SK-N-SH treated with all-trans-retinoic acid at 6 μM for 48 hours (cell line): ENCODE data around the gene ALDH1L2.

Experiments
- ARNTL ChIP-seq: fragments of 450-650 bp; formaldehyde crosslinking; IDR thresholded peaks from 2 replicates; pipeline ENCODE4 v1.5.0; 2020; ENCODE audit warnings: low read depth, mild to moderate bottlenecking, moderate library complexity, borderline replicate concordance
- CSDC2 ChIP-seq: fragments of 250-450 bp; sonication (Bioruptor Pico); IDR thresholded peaks from 2 replicates; pipeline ENCODE4 v1.5.0; 2020; ENCODE audit warnings: mild to moderate bottlenecking, moderate library complexity
- ESRRG ChIP-seq: fragments of 250-450 bp; sonication (Bioruptor Pico); IDR thresholded peaks from 2 replicates; pipeline ENCODE4 v1.6.1; 2021; ENCODE audit warnings: mild to moderate bottlenecking
- TOX ChIP-seq: fragments of 250-450 bp; sonication (Bioruptor Pico); IDR thresholded peaks from 2 replicates; pipeline ENCODE4 v1.8.0; 2021; ENCODE audit warnings: mild to moderate bottlenecking, moderate library complexity, borderline replicate concordance
- ZFP30 ChIP-seq: fragments of 450-650 bp; formaldehyde crosslinking; IDR thresholded peaks from 2 replicates; pipeline ENCODE4 v1.5.0; 2022; ENCODE audit warnings: mild to moderate bottlenecking, moderate library complexity

DNA sequence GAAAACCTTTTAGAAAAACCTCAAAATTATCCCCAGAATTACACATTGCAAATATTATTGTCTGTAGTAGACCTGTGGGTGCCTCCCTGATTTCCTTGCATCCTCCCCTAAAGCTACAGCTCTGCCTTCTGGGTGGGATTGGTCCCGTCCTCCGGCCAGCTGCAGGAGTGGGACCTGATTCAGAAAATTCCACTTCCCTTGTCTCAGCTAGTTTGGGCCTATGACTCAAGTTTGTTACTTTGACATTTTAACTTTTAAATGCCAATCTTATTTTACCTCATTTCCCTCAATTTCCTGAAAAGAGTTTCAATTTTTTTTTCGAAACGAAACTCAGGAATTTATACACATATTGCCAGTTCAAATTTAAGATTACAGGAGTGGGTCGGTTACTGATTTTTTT, 113.0 kb downstream of the ALDH1L2 start:
- TF ChIP-seq CSDC2 (CRISPR knock-in tag), result no peak
- TF ChIP-seq ZFP30 (CRISPR knock-in tag), result no peak
- TF ChIP-seq ESRRG (CRISPR knock-in tag), result no peak
- no peak for TF ChIP-seq TOX
- no peak for TF ChIP-seq ARNTL (CRISPR knock-in tag)
